GM23338 (cell line): ENCODE data around the gene IDS. TPM values are rescaled to one million over a fixed set of nuclear protein-coding genes. Genes with fewer than 3 reads are reported as not detected.

Experiments
- ATAC-seq: fragments of 200-7000 bp; cut with Tn5 transposase; 3 replicates; pipeline ENCODE4 v1.9.1; 2020
- DNase-seq: peaks from one replicate; pipeline ENCODE4 v3.0.0-alpha.2; 2015; ENCODE audit warnings: low spot score
- H2AFZ ChIP-seq: fragments of 200-600 bp; sonication (generic); 2 replicates; pipeline ENCODE4 v1.8.0; 2016; ENCODE audit warnings: antibody characterized with exemption, mild to moderate bottlenecking, moderate library complexity
- H3F3A ChIP-seq: fragments of 200-600 bp; sonication (generic); replicated peaks from 2 replicates; pipeline ENCODE4 v1.8.0; 2017; ENCODE audit warnings: antibody characterized with exemption, mixed run types, low read depth
- H3K27ac ChIP-seq: fragments of 200-600 bp; sonication (generic); 2 replicates; pipeline ENCODE4 v1.6.1; 2016; ENCODE audit warnings: low read depth
- H3K27me3 ChIP-seq: fragments of 200-600 bp; sonication (generic); 2 replicates; pipeline ENCODE4 v1.8.0; 2016; ENCODE audit warnings: mild to moderate bottlenecking, mixed run types, moderate library complexity; ENCODE audit not compliant: insufficient read depth
- H3K36me3 ChIP-seq: fragments of 200-600 bp; sonication (generic); 2 replicates; pipeline ENCODE4 v1.8.0; 2016; ENCODE audit warnings: mild to moderate bottlenecking; ENCODE audit not compliant: insufficient read depth
- H3K4me1 ChIP-seq: fragments of 200-600 bp; sonication (generic); 2 replicates; pipeline ENCODE4 v1.8.0; 2016; ENCODE audit warnings: mild to moderate bottlenecking, moderate library complexity; ENCODE audit not compliant: insufficient read depth
- H3K4me2 ChIP-seq: fragments of 200-600 bp; sonication (generic); 2 replicates; pipeline ENCODE4 v1.7.1; 2017; ENCODE audit warnings: mixed run types
- H3K4me3 ChIP-seq: fragments of 200-600 bp; sonication (generic); 2 replicates; pipeline ENCODE4 v1.6.1; 2016; ENCODE audit warnings: mixed run types
- H3K79me2 ChIP-seq: fragments of 200-600 bp; sonication (generic); replicated peaks from 2 replicates; pipeline ENCODE4 v1.8.0; 2017; ENCODE audit warnings: mild to moderate bottlenecking; ENCODE audit not compliant: insufficient read depth
- H3K9me2 ChIP-seq: fragments of 200-600 bp; sonication (generic); 2 replicates; pipeline ENCODE4 v1.8.0; 2017; ENCODE audit not compliant: insufficient read depth
- H4K20me1 ChIP-seq: fragments of 200-600 bp; sonication (generic); replicated peaks from 2 replicates; pipeline ENCODE4 v1.8.0; 2017; ENCODE audit warnings: mild to moderate bottlenecking; ENCODE audit not compliant: insufficient read depth
- H3K27ac Mint-ChIP-seq: 2 replicates; pipeline ENCODE4 v1.8.0; 2020; ENCODE audit warnings: inconsistent platforms, mild to moderate bottlenecking, moderate library complexity, mixed read lengths
- H3K27me3 Mint-ChIP-seq: 3 replicates; pipeline ENCODE4 v1.8.0; 2022; ENCODE audit warnings: low read depth, mild to moderate bottlenecking, moderate library complexity, mixed read lengths, inconsistent platforms; ENCODE audit not compliant: insufficient read depth, poor library complexity
- H3K36me3 Mint-ChIP-seq: 3 replicates; pipeline ENCODE4 v1.8.0; 2021; ENCODE audit warnings: low read depth, mild to moderate bottlenecking, inconsistent platforms, moderate library complexity, mixed read lengths
- H3K4me1 Mint-ChIP-seq: 3 replicates; pipeline ENCODE4 v1.8.0; 2020; ENCODE audit warnings: mild to moderate bottlenecking, inconsistent platforms, mixed read lengths
- H3K4me3 Mint-ChIP-seq: 3 replicates; pipeline ENCODE4 v1.8.0; 2021; ENCODE audit warnings: moderate library complexity, mild to moderate bottlenecking, inconsistent platforms, mixed read lengths
- H3K9me3 Mint-ChIP-seq: 3 replicates; pipeline ENCODE4 v1.8.0; 2020; ENCODE audit warnings: moderate library complexity, mild to moderate bottlenecking, inconsistent platforms, mixed read lengths
- CREB1 ChIP-seq: fragments of 250-450 bp; sonication (Bioruptor Pico); IDR thresholded peaks from 2 replicates; pipeline ENCODE4 v1.5.0; 2020; ENCODE audit warnings: low read depth, mild to moderate bottlenecking, moderate library complexity
- CTCF ChIP-seq, 2 experiments: fragments of 200-600 bp in 1 of 2; sonication (generic) in 1 of 2; conservative IDR thresholded peaks; 2 replicates each; pipeline versions ENCODE4 v1.5.1 to v1.6.1; 2016 to 2017; ENCODE audit warnings: antibody characterized with exemption in 2 of 2, low read depth in 2 of 2, mild to moderate bottlenecking in 2 of 2, moderate library complexity in 1 of 2
- ETS1 ChIP-seq: IDR thresholded peaks from 2 replicates; pipeline ENCODE4 v1.6.1; 2016; ENCODE audit warnings: antibody characterized with exemption
- EZH2 ChIP-seq: fragments of 200-600 bp; sonication (generic); IDR thresholded peaks from one replicate; pipeline ENCODE4 v1.8.0; 2017; ENCODE audit warnings: antibody characterized with exemption, mild to moderate bottlenecking, low read depth; ENCODE audit not compliant: unreplicated experiment
- EZH2phosphoT487 ChIP-seq: fragments of 200-600 bp; sonication (generic); IDR thresholded peaks from one replicate; pipeline ENCODE4 v1.8.1; 2018; ENCODE audit warnings: antibody characterized with exemption; ENCODE audit not compliant: unreplicated experiment
- JUNB ChIP-seq: IDR thresholded peaks from one replicate; pipeline ENCODE4 v1.6.1; 2016; ENCODE audit warnings: antibody characterized with exemption; ENCODE audit not compliant: unreplicated experiment
- REST ChIP-seq: IDR thresholded peaks from one replicate; pipeline ENCODE4 v1.6.1; 2018; ENCODE audit warnings: antibody characterized with exemption; ENCODE audit not compliant: unreplicated experiment
- STAT1 ChIP-seq: IDR thresholded peaks from one replicate; pipeline ENCODE4 v1.6.1; 2016; ENCODE audit warnings: antibody characterized with exemption; ENCODE audit not compliant: unreplicated experiment
- ZNF114 ChIP-seq: fragments of 250-450 bp; sonication (Bioruptor Pico); IDR thresholded peaks from 2 replicates; pipeline ENCODE4 v1.5.0; 2020; ENCODE audit warnings: mild to moderate bottlenecking, moderate library complexity
- ZNF331 ChIP-seq: fragments of 250-450 bp; sonication (Bioruptor Pico); IDR thresholded peaks from 2 replicates; pipeline ENCODE4 v1.5.0; 2020; ENCODE audit warnings: low read depth, mild to moderate bottlenecking, moderate library complexity
- ZNF462 ChIP-seq: fragments of 250-450 bp; sonication (Bioruptor Pico); IDR thresholded peaks from 2 replicates; pipeline ENCODE4 v1.5.0; 2020; ENCODE audit warnings: mild to moderate bottlenecking, moderate library complexity
- polyA plus RNA-seq: library from polyadenylated mRNA; unstranded; fragments of >200 nt; fragmentation: Nextera tagmentation; extraction: Ambion mirVana; gene quantifications from 2 replicates; pipeline ENCODE4 v1.2.1, GENCODE V29; 2016
- total RNA-seq: library from RNA; depleted of rRNA; stranded (reverse); fragments of >200 nt; shearing (Covaris generic); gene quantifications from 2 replicates; pipeline ENCODE4 v1.2.3, GENCODE V29; 2014

Gene IDS
- total and polyA plus RNA-seq, 2 experiments from 2014 or later, result 8.2 to 12.3 TPM

GRCh38 chrX:149467920-149468319 lies 37.2 kb downstream of the IDS start:
- Histone ChIP-seq H3K36me3 (no peaks in the 10 kb centered on the region), H3K27ac (no peak overlapping the region), H2AFZ (no peak overlapping the region), H3F3A (no peaks in the 10 kb centered on the region), H4K20me1 (no peaks in the 10 kb centered on the region), H3K4me2 (no peak overlapping the region), H3K4me3 (no peak overlapping the region), H3K79me2 (no peaks in the 10 kb centered on the region), H3K4me1 (no peaks in the 10 kb centered on the region), H3K27me3 (no peaks in the 10 kb centered on the region), H3K9me2 (no peaks in the 10 kb centered on the region)
- H3K27me3 Mint-ChIP-seq, result no peaks in the 10 kb centered on the region
- H3K4me1 Mint-ChIP-seq, result no peaks in the 10 kb centered on the region
- DNase-seq, result no peak
- H3K27ac Mint-ChIP-seq, result no peak overlapping the region
- H3K4me3 Mint-ChIP-seq, result no peak overlapping the region
- TF ChIP-seq ZNF462 (CRISPR knock-in tag) (no peak), CTCF (conservative IDR thresholded peaks at IDR 0.05; ENCODE audit: low read depth in 2 of 2) (no peak), EZH2 (no peak), JUNB (no peak), EZH2phosphoT487 (no peak), ZNF331 (CRISPR knock-in tag) (no peak), CREB1 (CRISPR knock-in tag) (no peak), STAT1 (no peak), ZNF114 (CRISPR knock-in tag) (no peak), REST (no peak), ETS1 (no peak)
- H3K9me3 Mint-ChIP-seq, result peaks cover 4% of the 10 kb centered on the region; the same call in 1 of the 3 replicates
- H3K36me3 Mint-ChIP-seq, result peaks cover 7% of the 10 kb centered on the region; the same call in 1 of the 3 replicates
- ATAC-seq, result no peak
